T47D (cell line): ENCODE data around the gene PEX12.
"Not testable (repeated sequence)": the region's sequence is repeated elsewhere in the genome, so short reads cannot be mapped to it uniquely, and the experiment has no call there.

ENCODE experiments used
- DNase-seq, 2 experiments: peaks; one replicate each; pipeline versions ENCODE4 v3.0.0 to v3.0.0-alpha.2; 2011 to 2012; ENCODE audit warnings: low read depth in 1 of 2, low spot score in 1 of 2
- JUND ChIP-seq: IDR thresholded peaks from 2 replicates; pipeline ENCODE4 v1.6.1; 2012; ENCODE audit warnings: low read depth
- in situ Hi-C: cut with HindIII; loops from 2 replicates; pipeline ENCODE4 v1.10.0; 2016; ENCODE audit warnings: low sequenced_read_pairs, low pct_unique_long_range_greater_than_20kb

Gene PEX12

DNA sequence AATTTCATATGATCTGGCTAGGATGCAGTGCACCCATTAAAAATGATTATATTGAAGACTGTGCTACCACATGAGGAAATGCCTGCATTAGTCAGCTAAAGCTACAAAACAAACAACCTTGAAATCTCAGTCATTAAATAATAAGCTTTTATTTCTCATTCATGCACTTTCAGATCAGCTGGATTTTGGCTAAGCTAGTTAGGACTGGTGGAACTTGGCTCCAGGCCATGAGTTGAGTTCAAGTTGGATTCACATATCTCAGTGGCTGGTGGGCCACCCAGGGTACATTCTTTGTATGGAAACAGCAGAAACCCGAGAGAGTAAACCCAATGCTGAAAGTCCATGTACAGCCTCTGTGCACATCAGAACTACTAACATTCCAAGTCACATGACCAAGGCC is 34.5 kb downstream of the PEX12 start:
- in situ Hi-C loops: loop anchor here (25.0 kb wide), 1 partner anchor 232 kb away; no protein-coding TSS in a partner anchor
- DNase-seq: no peak
- TF ChIP-seq JUND: no peak

DNA sequence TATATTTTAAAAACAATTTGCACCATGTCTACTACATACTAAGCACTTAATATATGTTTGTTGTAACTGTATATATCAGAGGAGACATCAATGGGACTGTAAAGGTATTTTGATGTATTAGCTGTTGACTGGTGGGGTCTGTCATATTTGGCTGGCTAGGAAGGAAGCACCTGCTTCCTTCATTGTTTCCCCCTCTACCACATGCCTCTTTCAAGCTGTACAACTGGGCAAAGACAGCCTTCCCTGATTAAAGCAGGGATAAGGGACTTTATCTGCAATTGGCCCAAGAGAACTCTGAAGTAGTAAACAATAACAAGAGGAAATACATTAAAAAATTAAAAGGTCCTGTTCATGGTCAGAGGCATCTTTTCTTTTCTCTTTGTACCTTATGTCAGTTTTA is 35.4 kb downstream of the PEX12 start:
- in situ Hi-C loops: loop anchor here (25.0 kb wide), 1 partner anchor 231 kb away; no protein-coding TSS in a partner anchor
- DNase-seq: no peak
- TF ChIP-seq JUND: no peak

DNA sequence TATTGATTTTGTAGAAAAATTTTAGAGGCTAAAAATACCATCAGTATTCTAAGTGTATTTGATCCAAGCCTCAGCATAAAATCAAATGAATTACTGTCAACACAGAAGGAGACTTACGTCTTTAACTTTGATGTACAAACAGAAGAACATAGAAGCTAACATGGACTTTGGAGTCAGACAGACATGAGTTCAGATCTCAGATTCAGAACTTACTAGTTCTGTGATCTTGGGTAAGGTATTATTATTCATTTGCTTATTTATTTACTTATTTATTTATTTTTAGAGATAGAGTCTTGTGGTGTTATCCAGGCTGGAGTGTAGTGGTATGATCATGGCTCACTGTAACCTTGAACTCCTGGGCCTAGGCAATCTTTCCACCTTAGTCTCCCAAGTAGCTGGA is 36.9 kb downstream of the PEX12 start:
- DNase-seq: no peak
- TF ChIP-seq JUND: no peak
- in situ Hi-C loops: loop anchor here (25.0 kb wide), 1 partner anchor 229 kb away; no protein-coding TSS in a partner anchor

DNA sequence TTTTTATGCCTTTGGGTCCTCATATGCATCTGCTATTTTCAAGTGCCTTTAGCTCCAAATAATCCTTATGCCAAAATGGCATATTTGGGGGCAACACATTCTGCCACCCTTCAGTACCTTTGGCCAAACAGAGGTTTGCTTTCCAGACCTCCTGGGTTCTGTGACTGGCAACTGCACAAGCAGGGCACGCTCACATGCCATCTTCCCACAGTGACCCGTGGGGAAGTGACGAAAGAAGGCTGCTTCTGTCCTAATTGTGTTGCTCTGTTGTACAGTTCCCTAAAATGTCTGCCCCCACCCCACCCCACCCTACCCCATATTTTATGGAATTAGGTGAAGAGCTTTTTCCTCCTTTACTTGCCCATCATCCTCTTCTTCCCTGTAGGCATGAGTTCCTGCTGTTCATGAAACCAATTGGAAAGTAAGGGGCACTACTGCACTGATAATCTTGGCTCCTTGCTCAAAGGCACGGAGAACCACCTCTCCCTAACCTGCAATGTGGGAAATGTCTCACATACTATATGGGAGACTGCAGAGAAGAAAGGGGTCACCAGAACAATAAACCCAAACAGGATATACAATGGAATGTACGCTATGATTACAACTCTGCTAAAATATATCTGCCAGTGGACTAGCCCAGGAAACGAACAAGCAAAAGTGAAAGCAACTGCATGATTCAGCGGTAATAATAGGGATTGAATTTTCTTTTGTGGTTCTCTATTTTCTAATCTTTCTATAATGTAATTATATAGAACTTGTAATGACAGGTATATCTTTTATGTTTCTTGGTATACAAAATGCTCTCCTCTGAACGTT is 37.6 kb downstream of the PEX12 start:
- in situ Hi-C loops: loop anchor here (25.0 kb wide), 1 partner anchor 228 kb away; no protein-coding TSS in a partner anchor
- peak in 1 of 2 experiments; percentile 11 for DNase-seq
- TF ChIP-seq JUND: no peak

DNA sequence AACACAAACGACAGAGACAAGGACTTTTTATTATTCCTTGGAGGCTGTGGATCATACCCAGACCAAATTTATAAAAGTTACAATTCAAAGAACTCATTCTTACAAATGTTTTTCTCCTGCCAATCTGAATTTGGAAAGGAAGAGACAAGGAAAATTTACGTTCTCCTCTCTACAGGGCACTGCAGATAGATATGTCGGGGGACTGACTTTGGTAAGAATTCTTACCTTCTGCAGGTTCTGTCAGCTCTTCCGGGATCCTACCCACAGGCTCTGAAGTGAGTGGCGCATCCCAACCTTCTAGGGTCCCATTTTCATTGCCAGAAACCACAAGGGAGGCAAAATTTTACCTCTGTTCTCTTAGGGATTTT is 38.7 kb downstream of the PEX12 start:
- no peak for TF ChIP-seq JUND
- DNase-seq: no peak
- in situ Hi-C loops: loop anchor here (25.0 kb wide), 1 partner anchor 227 kb away; no protein-coding TSS in a partner anchor

DNA sequence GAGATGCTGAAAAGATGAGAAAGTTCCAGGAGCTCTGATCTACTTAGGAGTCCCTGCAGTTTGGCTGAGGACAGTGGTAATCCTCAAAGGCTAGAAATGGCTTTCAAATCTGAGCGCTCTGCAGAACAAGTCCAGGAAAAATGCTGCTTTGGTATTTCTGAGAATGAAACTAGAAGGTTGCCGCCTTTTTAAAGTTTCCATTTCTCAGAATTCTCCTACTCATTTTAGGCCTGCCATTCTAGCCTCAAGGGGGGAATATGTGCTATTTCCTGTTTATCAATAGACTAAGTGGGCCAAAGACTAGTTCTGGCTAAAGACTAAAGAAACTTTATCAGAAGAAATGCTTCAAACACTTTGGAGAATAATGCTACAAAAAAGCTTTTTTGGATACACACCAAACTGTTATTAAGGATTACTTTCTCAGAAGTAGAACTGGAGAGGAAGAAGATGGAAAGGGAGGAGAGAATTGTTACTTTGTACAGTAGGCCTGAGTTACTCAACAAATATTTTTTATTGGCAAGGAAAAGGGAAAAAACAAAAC is 40.7 kb downstream of the PEX12 start, which contains the start of gene SLFN12L:
TSS of gene SLFN12L (minus strand) at position 78 of the 541 bp plus-strand sequence. CDS start 15,314 bp downstream, outside the sequence.
- DNase-seq: no peak
- in situ Hi-C loops: loop anchor here (25.0 kb wide), 1 partner anchor 225 kb away; no protein-coding TSS in a partner anchor
- TF ChIP-seq JUND: no peak

DNA sequence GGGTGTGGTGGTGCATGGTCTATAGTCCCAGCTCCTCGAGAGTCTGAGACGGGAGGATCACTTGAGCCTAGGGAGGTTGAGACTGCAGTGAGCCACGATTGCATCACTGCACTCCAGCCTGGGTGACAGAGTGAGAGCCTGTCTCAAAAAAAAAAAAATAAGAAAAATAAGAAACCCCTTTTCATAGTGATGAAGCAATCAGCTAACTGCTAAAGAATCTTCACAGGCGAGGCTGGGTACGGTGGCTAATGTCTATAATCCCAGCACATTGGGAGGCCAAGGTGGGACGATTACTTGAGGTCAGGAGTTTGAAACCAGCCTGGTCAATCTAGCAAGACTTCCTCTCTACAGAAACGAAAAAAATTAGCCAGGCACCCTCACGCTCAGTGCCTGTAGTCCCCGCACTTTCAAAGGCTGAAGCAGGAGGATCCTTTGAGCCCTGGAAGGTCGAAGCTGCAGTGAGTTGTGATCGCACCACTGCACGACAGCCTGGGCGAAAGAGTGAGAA is 41.7 kb downstream of the PEX12 start:
- in situ Hi-C loops: loop anchor here (25.0 kb wide), 1 partner anchor 224 kb away; no protein-coding TSS in a partner anchor
- no peak for TF ChIP-seq JUND
- DNase-seq: no peak

DNA sequence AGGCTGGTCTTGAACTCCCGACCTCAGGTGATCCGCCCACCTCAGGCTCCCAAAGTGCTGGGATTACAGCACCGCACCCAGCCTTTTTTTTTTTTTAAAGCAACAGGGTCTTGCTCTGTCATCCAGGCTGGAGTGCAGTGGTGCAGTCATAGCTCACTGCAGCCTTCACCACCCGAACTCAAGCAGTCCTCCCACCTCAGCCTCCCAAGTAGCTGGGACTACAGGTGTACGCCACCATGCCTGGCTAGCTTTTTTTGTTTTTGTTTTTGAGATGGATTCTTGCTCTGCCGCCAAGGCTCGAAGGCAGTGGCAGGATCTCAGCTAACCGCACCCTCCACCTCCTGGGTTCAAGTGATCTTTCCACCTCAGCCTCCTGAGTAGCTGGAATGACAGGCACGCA is 43.0 kb downstream of the PEX12 start:
- in situ Hi-C loops: loop anchor here (25.0 kb wide), 1 partner anchor 223 kb away; no protein-coding TSS in a partner anchor
- not testable (repeated sequence) for DNase-seq

DNA sequence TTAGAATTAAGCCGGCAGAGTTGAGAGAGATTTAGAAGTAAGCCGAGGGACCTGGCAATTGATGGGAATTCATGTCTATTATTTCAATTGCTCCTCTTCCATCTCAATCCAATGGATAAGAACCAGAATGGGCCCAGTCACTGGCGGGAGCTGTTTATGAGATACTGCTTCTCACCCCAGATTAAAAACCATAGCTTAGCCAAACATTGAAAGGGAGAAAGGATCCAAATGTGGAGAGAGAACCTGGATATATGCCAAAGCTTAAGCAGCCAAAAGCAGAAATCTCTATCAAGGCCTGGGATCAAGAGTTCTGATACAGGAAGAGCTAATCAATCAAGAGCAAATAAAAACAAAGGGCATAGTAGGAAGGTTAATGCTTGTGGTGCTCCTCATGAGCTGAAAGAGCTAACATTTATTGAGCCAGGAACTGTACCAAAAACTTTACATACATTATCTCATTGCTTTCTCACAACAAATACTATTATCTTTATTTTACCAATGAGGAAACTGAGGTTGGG is 43.7 kb downstream of the PEX12 start:
- no peak for TF ChIP-seq JUND
- in situ Hi-C loops: loop anchor here (25.0 kb wide), 1 partner anchor 222 kb away; no protein-coding TSS in a partner anchor
- DNase-seq: no peak

DNA sequence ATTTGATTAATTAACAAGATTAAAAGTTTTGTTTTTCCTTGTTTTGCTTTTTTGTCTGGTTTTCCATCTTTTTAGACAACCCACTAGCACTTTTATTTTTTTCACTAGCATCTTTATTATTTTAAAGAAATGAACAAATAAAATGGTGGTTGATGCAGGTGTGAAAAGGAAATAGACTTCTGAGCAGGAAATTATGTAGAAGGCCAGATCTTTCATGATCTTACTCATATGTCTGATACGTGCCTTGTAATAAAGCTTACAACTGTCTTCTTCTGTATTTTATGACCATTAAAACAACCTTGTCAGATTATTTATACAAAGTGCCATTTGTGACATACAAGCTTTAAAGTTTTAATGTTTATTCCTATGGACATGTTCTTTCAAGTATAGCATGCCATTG is 47.2 kb downstream of the PEX12 start:
- no peak for DNase-seq
- TF ChIP-seq JUND: no peak
- in situ Hi-C loops: loop anchor here (25.0 kb wide), 1 partner anchor 219 kb away; no protein-coding TSS in a partner anchor

DNA sequence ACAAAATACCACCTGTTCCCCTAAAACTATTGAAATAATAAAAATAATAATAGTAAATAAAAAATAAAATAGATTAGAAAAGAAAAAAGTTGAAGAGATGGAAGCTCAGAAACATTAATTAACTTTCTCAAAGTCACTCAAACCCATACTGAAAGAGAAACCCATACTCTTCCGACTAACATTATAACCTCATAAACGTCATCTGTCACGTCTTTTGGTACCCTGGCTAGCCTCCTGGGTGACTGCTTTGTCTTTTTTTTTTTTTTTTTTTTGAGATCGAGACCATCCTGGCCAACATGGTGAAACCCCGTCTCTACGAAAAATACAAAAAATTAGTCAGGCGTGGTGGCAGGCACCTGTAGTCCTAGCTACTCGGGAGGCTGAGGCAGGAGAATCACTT is 48.5 kb downstream of the PEX12 start:
- no peak for DNase-seq
- no peak for TF ChIP-seq JUND
- in situ Hi-C loops: loop anchor here (25.0 kb wide), 1 partner anchor 218 kb away; no protein-coding TSS in a partner anchor

DNA sequence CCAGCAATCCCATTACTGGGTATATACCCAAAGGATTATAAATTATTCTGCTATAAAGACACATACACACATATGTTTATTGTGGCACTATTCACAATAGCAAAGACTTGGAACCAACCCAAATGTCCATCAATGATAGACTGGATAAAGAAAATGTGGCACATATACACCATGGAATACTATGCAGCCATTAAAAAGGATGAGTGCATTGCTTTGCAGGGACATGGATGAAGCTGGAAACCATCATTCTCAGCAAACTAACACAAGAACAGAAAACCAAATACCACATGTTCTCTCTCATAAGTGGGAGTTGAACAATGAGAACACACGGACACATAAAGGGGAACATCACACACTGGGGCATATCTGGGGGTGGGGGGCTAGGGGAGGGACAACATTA is 49.0 kb downstream of the PEX12 start:
- in situ Hi-C loops: loop anchor here (25.0 kb wide), 1 partner anchor 217 kb away; no protein-coding TSS in a partner anchor
- DNase-seq: not testable (repeated sequence)
